Caki2 (cell line): ENCODE results near the gene CAPN12. TPM values are rescaled to one million over a fixed set of nuclear protein-coding genes. Genes with fewer than 3 reads are reported as not detected.

Source experiments
- DNase-seq: peaks from one replicate; pipeline ENCODE4 v3.0.0-alpha.2; 2015; ENCODE audit warnings: low read depth
- in situ Hi-C: cut with HindIII; loops from 2 replicates; pipeline ENCODE4 v1.10.0; 2016; ENCODE audit warnings: low sequenced_read_pairs, low pct_unique_long_range_greater_than_20kb, mixed read lengths
- total RNA-seq: library from RNA; depleted of rRNA; stranded (reverse); fragments of >200 nt; shearing (Covaris generic); gene quantifications from 2 replicates; pipeline ENCODE4 v1.2.3, GENCODE V29; 2014; ENCODE audit warnings: low replicate concordance

The CAPN12 gene
- total RNA-seq, 1 experiment from 2014 or later = 2.3 TPM

- in situ Hi-C loops = no loop called here
- DNase-seq = no peak
Measured at GRCh38 chr19:38731654-38732301, 12.5 kb downstream of the CAPN12 start.

DNA sequence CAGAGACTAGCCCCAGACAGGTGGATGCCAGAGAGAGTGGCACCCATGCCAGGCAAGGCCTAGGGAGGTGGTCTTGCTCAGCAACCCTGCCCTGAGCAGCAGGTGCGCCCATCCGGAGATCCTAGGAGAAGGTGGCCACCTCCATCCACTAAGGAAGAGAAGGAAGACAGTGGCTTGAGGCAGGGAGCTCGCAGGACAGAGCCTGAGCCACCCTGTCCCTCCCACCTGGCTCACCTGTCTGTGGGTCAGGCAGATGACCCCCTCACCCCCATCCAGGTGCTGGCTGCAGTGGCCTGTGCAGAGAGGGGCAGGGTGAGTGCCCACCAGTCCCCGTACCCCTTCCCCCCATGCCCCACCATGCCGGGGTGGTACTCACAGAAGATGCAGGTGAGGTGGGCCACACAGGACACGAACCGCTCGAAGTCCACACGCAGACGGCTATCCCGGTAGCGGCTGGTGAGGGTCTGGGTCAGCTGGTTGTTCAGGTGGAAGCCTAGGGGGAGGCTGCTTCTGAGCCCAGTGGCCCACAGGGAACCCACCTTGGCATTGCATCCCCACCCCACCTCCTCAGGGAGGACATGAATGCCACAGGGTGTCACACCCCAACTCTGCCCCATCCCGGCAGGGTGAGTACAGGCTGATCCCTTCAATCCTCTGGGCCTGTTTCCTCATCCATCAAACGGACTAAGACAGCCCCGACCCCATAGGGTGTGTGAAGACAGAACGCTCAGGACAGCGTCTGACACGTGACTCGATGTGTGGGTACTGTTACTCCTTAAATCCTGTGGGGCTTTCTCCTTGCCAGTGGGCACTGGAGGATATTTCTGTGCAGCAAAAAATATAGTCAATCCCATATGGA lies 13.3 kb downstream of the CAPN12 start:
- in situ Hi-C loops = no loop called here

GRCh38 chr19:38730470-38730730 lies 13.9 kb downstream of the CAPN12 start:
- in situ Hi-C loops = no loop called here

More for the DNA sequence above, 13.3 kb downstream of the CAPN12 start:
- no peak for DNase-seq

DNA sequence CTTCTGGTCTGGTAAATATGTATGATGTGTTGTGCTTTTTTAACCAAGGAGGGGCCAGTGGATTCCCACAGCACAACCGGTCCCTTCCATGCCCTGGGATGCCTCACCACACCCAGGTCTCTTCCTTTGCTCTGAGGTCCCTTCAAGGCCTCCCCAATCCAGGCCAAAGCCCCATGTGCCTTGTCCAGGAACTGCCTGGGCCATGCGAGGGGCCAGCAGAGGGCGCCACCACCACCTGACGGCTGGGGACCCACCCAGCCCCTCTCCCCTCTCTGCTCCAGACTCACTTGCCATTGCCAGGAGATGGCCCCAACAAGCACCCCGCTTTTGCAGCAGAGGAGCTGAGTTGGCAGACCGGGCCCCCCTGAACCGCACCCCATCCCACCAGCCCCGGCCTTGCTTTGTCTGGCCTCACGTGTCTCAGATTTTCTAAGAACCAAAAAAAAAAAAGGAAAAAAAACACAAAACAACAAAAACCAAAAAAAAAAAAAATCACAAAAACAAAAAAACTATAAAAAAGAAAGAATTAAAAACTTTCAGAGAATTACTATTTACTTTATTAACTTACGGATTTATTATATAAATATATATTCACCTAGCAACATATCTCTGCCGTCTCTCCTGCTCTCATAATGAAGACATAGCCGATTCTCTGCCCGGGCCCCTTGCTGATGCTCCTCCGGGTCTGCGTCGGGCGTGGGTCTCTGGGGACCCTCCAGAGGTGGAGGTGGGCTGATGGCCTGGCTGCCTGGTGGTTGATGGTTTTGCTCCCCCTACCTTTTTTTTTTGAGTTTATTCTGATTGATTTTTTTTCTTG lies 14.4 kb downstream of the CAPN12 start:
- in situ Hi-C loops = no loop called here
- DNase-seq = peak; percentile 65

More at GRCh38 chr19:38730470-38730730, 13.9 kb downstream of the CAPN12 start:
- no peak for DNase-seq

- DNase-seq = no peak
- in situ Hi-C loops = no loop called here
Measured at GRCh38 chr19:38728752-38729541, 15.3 kb downstream of the CAPN12 start.

DNA sequence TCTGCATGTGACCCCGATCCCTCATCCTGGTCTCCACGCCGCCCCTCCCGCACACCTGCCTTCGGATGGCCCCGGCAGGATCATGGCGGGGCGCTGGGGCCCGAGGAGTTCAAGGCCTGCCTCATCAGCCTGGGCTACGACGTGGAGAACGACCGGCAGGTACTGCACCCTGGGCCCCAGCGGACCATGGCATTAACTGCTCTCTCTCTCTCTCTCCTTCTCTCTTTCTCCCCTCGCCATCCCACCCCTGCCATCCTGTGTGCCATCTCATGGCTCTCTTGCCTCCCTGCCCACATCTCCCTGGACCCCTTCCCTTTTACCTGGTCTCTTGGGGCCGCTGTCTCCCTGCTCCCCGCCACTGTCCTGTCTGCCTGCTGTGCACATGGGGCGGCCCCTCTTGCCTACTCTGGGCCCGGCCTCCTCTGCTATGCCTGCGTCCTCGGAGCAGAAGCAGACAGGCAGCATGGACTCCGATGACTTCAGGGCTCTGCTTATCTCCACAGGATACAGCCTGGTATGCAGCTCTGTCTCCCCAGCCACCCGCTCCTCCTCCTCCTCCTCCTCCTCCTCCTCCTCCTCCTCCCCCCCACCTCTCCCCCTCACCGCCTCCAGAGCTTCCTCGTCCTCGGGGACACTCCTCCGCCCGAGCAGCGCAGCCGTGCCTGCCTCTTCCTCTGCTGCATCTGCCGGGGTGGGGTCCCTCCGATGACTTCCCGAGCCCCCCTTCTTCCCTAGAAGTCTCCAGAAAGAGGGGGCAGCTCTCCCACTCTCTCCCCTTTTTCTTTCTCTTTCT lies 16.2 kb downstream of the CAPN12 start:
- DNase-seq = no peak
- in situ Hi-C loops = no loop called here

DNA sequence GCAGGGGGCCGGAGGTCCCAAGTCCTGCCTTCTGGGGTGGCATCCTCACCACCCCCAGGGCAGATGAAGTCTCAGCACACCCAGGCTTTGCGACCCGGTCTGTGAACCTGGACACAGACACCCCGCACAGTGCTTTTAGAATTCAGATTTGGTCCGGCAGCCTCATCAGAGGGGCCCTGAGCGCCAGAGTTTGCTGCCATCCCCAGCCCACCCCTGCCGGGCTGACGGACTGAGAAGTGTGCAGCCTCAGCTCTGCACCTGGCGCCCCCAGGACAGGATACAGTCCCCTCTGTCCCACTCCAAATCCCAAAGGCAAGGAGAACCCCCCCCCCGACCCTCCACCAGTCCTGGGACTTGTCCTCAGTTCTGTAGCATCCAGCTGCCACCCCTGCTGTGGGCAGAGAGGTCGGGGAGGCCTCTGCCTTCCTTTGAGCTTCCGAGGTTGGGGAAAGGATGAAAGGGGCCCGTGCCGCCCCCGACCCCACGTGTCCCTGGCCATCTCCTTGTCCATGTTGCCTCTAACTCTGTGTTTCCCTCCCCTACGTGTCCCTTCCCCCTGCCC lies 16.9 kb downstream of the CAPN12 start:
- no peak for DNase-seq
- in situ Hi-C loops = no loop called here

DNA sequence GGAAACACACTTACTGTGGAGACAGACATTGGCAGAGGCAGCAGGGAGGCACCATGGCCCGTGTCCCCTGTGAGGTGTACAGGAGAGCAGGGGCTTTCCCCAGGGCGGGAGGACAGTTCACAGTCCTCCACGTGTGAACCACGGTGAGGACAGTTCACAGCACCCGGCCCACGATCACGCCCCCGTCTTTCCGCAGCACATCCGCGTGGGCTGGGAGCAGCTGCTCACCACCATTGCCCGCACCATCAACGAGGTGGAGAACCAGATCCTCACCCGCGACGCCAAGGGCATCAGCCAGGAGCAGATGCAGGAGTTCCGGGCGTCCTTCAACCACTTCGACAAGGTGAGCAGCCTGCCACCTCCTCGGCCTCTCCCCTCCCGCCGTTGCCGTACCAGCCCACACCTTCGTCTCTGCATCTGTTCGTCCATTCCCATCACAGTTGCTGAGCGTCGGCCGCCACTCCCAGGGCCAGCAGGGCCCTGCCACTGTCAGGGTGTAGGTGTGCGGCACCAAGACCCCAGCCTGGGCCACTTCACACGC lies 17.4 kb downstream of the CAPN12 start:
- in situ Hi-C loops = no loop called here
- DNase-seq = no peak

- DNase-seq = no peak
- in situ Hi-C loops = no loop called here
Measured at GRCh38 chr19:38726284-38726673, 18.0 kb downstream of the CAPN12 start.

- in situ Hi-C loops = no loop called here
- DNase-seq = no peak
Measured at GRCh38 chr19:38725469-38726283, 18.6 kb downstream of the CAPN12 start.

DNA sequence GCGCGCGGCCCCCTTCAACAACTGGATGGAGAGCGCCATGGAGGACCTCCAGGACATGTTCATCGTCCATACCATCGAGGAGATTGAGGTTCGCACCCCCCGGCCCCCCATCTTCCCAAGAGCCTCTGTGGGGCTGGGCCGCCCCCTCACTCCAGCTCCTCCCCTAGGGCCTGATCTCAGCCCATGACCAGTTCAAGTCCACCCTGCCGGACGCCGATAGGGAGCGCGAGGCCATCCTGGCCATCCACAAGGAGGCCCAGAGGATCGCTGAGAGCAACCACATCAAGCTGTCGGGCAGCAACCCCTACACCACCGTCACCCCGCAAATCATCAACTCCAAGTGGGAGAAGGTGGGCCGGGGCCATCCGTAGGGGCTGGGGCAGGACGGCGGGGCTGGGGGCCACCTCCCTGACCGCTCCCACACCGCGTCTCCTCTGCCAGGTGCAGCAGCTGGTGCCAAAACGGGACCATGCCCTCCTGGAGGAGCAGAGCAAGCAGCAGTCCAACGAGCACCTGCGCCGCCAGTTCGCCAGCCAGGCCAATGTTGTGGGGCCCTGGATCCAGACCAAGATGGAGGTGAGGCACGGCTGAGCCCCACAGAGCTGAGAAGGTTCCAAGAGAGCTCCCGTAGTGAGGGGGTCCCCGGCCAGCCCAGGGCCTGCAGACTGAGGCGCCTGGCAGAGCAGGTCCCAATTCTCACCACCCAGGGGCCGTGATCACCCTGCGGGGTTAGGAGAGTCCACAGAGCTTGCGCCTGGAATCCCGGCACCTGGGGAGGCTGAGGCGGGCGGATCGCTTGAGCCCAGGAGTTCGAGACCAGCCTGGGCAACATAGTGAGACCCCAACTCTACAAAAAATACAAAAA lies 20.1 kb downstream of the CAPN12 start:
- in situ Hi-C loops = no loop called here

GRCh38 chr19:38723606-38723965 lies 20.7 kb downstream of the CAPN12 start:
- DNase-seq = no peak
- in situ Hi-C loops = no loop called here

More for the DNA sequence above, 20.1 kb downstream of the CAPN12 start:
- no peak for DNase-seq

GRCh38 chr19:38722947-38723605 lies 21.2 kb downstream of the CAPN12 start:
- no peak for DNase-seq
- in situ Hi-C loops = no loop called here

GRCh38 chr19:38721979-38722773 lies 22.1 kb downstream of the CAPN12 start:
- DNase-seq = no peak
- in situ Hi-C loops = no loop called here
